Globus pallidus (tissue), 1 donor: ENCODE results near the gene CDH16.

Experiments
- DNase-seq: peaks from one replicate; pipeline ENCODE4 v3.0.0-alpha.2; 2015; ENCODE audit warnings: low spot score

Gene CDH16

DNA sequence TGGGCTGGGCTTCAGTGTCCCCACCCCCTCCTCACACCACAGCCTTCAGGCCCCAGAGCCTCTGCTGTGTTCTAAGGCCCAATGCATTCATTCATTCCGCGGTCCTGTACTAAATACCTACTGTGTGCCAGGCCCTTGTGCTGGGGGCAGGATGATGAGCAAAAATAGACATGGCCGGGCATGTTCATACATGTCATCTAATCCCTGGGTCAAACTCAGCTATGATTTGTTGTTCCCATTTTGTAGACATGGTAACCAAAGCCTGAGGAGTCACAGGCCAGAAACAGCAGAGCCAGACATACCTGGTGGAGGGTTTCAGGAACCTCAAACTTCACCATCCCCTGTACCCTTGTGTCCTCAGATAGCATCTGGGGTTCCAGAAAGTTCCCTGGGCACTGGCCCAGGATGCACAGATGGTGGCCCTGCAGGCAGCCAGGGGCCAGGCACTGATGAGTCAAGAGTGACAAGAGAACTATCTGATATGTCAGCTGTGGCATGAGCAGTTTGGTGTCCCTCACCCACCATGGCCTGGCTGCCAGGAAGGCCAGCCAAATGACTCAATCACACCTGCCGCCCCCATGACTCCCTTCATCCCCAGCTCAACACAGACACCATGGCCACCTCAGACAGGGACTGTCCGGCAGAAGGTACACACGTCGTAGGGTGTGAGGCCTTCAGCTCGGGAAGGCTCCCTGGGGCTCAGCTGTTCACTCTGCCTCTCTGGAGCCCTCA is 9.4 kb upstream of the CDH16 start:
- DNase-seq, result no peak

DNA sequence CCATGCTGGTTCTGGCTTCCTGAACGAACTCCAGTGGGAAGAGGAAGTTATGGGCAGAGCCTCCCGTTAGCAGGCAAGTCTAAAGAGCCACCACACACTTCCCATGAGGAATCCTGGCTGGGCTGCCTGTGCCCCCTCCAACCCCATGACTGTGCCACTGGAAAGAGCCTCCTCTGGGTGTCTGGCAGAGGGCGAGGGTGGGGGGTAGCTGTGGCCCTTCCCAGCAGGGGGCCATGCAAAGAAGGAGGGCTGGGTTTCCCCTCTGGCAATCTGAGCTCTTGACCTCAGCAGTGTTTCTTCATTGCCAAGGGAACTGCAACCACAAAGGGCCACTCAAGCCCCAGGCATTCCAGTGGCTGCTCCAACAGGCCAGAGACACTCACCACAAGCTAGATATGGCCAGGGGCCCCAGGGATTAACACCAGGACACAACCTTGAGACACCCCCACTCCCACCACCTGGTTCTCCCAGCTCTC is 8.3 kb upstream of the CDH16 start:
- DNase-seq, result no peak

DNA sequence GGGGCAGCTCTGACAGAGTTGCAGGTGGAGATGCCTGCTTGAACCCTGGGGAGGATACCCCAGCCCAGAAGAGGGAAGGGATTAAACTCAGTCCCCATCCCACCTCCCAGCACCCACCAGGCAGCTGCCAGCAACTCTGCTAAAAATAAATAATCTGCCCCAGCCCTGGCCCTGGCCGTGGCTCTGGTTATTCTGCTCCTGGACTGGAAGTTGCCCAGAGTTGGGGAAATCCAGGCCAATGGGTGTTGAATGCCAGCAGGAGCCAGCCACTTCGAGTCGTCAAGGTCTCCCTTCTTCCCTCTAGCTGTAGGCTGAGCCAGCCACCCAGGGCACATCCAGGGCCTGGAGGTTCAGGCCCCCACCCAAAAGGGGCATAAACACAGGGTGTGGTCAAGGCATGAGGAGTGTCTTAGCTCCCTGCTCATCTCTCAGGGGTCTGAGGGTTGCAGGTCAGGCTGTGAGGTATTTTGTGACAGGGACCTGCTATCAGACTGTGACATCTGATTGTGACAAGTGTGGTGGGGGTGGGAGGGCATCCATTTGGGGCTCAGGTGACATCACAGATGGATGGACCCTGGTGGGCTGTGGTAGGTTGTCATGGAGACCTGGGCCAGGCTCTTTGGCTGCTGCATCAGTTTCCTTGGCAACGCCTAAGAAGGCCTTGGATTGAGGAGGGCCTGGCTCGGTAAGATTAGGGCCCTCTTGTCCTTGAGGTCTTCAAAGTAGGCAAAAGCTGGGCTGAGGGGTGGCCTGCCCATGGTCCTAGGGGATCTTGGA is 7.7 kb upstream of the CDH16 start:
- DNase-seq, result peak; percentile 49

DNA sequence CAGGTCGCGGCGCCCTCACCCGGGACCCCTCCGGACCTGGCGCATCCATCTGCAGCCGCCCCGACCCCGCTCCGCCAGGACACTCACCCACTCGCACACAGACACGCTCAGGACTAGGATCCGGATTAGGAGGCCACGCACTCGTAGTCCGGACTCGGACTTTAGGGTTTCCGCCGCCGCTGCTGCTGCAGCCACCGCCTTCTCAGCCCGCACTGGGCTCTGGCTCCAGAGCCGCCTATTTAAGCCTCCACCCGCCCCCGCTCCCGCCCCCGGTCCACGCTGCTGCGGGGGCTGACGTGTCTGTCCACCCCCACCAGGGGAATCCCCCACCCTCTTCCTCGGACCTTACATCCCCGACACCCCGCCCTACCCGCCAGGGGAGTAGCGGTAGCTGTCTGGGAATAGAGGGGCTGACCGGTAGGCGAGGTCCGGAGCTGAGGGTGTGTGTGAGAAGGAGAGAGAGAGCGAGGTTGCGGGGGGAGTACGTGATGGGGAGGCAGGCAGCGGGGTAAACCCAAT is 6.7 kb upstream of the CDH16 start, which contains the start of gene RRAD:
Gene RRAD (minus strand): TSS at position 214 of the 519 bp plus-strand sequence. CDS start 356 bp downstream, outside the sequence.
- DNase-seq, result no peak

DNA sequence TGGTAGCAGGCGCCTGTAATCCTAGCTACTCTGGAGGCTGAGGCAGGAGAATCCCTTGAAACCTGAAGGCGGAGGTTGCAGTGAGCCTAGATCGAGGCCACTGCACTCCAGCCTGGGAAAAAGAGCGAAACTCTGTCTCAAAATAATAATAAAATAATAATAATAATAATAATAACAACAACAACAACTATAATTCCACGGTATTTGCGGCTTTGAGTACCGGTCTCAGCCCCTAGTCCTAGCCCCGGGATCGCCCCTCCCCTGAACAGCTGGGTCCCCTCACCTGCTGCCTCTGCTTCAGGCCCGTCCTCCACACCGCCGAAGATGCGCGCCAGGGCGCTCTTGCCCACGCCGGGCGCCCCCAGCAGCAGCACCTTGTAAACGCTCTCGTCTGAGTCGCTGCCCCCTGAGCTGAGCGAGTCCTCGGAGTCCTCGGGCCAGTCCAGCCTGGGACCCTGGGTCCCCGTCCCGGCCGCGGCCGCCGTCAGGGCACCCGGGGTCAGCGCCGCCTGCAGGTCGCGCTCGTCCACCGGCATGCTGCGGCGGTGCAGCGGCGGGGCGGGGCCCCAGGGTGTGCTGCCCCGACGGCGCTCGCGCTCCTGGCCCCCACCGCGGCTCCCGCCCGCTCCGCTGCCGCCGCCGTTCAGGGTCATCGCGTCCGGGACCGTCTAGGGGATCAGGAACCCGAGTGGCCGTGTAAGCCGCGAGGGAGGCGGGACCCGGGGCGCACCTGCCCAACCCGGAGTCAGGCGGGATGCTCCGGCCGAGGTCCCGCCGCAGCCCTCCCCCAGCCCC is 6.0 kb upstream of the CDH16 start:
- no peak for DNase-seq

DNA sequence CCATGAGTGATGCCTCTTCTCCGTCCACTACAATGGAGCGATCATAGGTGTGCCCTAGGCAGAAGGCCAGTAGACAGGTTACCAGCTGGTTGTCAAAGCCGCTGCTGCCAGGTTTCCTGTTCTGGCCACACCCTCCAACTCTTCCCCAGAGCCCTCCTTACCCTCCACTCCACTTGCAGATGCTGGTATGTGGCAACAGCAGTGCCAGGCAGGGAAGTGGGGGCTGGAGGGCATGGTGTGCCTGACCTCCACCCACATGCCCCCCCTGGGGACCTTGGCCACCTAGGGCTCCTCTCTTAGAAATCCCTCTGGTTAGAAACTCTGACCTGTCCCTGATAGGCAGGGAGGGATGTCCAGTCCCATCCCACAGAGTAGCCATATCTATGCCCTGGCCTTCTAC is 5.2 kb upstream of the CDH16 start:
- no peak for DNase-seq

DNA sequence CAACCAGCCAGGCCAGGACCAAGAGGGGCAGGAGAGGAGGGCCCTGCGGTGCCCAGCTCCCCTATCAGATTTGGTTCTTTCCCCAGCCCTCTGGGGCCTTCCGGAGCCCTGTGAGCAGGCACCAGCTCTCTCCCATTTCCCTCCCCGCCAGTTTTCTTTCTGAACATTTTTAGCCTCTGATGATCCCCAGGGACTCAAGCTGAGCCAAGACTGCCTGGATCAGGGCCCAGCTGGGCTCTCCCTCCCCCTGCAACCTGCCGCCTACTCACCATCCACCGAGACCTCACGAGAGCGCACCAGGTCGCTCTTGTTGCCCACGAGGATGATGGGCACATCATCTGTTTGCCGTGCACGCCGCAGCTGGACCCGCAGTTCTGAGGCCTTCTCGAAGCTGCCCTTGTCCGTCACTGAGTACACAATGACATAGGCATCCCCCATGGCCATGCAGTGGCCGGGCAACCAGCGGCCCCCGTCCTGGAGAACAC is 4.6 kb upstream of the CDH16 start:
- DNase-seq, result no peak

DNA sequence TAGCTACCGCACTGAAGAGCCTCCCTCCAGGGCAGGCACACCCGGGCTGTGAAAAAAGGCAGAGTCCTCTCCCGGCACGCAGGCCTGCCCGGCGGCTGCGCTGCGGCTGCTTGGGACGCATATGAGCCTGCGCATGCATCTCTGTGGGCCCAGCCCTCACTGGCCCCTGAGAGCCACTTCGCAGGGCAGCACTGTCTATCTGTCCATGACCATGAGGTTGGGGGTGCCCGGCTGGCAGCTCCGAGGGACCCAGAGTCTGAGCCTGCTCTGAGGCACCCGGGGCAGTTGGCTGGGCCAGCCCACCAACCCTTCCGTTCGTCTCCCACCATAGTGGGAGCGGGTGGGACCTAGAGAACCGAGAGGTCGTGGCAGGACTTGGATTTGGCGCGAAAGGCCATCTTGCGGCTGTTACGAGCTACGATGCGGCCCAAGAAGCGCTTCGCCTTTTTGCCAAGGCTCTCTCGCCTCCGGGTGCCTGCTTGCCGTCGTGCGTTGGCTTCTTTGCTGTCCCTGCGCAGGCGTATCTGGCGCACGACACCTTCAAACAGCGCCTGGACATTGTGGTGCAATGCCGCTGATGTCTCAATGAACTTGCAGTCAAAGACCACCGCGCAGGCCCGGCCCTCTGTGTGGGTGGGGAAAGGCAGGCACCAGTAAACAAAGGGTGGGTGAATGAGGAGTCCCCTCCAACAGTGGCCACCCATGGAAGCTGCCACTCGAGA is 3.2 kb upstream of the CDH16 start:
- DNase-seq, result no peak

DNA sequence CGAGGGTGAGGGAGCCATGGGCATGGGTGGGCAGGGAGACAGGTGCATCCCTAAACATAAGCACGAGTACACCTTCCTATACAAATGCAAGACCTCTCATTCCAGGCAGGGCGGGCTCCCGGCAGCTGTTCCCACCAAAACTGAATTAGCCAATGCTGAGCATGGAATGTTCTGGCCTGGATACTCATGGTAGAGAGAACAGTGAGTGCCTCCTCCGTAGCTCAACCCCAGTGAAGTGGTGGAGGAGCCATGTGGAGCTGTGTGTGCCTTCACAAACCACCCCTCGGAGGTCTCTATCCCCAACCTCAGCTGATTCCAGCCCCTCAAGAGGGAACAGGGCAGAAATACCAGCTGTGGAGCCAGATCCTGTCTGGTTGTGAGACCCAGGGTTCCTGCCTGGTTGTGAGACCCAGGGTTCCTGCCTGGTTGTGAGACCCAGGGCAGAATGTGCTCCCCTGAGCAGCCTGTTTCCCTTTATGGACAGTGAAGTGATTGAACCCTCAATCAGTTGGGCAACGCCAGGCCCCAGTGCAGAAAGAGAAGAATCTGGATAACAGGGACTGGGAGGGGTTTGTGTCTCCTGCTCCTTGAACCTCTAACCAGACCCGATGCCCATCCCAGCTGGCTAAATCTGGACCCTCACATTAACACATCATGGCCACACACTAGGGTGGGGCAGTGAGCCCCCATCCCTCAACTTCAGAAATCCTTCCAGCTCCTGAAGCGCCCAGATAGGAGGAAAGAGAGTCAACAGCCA is 2.4 kb upstream of the CDH16 start:
- no peak for DNase-seq

DNA sequence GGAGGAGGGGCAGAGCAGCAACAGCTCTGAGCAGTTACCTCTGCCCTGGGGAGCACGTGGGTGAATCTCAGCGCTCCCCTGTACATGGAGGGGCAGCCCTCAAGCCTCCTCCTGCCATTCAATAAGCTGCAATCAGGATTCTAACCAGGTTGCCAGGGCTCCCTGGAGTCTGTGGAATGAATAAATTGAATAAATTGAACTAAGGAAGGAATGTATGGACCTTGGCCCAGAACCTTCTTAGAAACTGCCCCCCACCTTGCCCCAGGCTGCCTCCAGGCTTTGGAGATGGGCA is 1.6 kb upstream of the CDH16 start:
- DNase-seq, result no peak

DNA sequence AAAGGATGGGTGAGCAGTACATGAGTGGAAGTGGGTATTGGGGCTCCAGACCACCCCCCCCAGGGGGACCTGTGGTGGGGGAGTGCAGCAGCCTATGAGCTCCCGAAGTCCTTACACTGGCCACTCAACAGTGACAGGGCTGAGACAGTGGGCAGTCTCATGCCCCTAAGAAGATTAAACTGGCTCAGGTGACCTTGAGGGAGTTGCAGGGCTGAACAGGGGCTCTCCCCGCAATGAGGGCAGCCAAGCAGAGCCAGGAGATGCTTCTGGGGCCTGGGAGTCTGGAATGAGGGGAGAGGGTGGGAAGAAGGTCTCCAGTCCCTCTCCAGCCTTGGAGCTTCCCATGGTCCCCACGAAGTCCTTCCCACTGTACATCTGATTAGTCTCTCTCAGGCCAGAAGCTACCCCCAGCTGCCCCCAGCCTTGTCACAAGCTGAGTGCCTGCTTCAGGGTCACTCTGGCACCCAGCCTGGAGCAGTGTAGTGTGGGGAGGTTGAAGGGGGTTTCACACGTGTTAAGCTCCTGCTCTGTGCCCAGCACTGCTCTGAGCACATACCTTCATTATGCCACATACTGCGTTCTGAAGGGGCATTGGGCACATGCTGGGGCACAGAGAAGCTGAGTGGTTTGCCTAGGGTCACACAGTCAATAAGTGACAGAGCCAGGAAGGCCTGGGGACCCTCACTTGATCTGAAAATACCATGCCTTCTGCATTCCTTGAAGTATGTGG is 1.0 kb upstream of the CDH16 start:
- no peak for DNase-seq

DNA sequence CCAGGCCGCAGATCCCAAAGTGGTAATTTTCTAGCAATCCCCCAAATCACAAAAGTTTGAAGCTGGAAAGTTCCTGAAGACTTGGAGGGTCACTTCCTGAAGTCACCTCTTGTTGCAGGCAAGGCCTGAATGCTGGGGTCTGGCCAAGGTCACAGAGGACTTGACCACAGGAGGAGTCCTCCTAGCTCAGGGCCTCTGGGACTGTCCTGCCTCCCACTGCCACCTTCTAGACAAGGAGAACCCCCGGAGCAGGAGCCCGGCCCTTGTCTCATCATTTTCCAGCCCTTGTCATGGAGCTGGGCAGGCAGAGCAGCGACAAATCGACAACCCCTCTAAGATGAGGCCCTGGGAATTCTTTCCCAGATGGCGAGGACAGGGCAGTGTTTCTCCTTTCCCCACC is 330 bp downstream of the CDH16 start:
- DNase-seq, result no peak

DNA sequence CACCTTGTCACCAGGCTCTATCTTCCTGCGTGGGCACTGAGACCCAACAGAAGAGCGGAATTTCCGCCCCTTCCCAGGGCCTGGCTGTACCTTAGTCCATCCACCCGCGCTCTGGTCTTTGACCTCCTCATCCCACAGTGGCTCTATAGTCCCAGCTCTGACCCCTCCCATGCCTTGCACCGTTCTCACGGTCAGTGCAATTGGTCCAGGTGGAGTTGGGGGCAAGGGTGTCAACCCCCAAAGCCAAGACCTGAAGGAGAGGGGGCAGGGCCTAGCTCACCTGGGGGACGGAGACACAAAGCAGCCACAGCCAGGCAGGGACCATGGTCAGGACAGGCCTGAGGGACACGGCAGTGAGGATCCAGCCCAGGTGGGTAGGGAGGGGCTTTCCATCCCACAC is 944 bp downstream of the CDH16 start:
- no peak for DNase-seq

DNA sequence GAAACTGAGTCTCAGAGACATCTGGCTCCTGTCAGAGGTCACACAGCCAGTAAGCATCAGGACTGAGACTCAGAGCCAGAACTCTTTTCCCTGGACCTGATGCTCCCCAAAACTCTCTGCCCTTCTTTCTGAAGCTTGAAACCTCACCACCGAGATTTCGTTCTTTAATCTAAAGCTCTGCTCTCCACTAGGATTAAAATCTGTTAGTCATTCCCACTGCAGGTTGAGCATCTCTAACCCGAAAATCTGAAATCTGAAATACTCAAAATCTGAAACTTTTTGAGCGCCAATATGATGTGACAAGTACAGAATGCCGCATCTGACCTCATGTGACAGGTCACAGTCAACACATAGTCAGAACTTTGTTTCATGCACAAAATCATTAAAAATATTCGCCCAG is 2.2 kb downstream of the CDH16 start:
- no peak for DNase-seq

DNA sequence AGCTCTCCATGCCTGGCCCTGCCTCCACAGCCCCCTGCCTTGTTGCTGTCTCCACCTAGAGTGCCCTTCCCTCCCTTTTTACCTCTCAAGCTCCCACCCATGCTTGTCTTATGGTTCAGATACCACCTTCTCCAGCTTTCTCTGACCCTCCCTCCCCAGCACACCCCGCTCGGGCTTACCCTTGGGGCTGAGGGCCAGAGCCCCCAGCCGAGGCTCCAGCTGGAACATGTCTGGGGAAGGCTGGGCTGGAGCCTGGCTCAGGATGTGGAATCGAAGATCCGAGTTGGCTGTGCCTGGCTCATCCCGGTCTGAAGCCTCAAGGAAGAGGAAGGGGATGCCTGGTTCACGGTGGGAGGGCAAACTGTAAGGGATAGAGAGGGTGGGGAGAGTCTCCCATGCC is 3.6 kb downstream of the CDH16 start:
- DNase-seq, result no peak

DNA sequence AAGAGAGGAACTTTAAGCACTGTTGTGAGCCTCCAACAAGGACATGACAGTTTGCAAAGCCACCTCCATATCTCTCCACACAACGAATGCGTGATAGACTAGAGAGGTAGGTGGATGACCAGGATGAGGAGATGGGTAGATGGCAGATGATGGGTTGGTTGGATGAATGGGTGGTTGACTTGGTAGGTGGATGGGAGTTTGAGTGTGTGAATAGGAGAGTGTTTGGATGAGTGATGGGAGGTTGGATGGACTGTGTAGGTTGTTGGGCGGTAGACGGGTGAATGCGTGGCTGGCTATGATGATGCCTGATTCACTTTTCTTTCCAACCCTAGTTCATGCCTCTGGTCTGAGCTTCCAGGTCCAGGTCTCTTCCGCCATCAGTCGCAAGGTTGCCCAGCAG is 4.1 kb downstream of the CDH16 start:
- DNase-seq, result no peak

DNA sequence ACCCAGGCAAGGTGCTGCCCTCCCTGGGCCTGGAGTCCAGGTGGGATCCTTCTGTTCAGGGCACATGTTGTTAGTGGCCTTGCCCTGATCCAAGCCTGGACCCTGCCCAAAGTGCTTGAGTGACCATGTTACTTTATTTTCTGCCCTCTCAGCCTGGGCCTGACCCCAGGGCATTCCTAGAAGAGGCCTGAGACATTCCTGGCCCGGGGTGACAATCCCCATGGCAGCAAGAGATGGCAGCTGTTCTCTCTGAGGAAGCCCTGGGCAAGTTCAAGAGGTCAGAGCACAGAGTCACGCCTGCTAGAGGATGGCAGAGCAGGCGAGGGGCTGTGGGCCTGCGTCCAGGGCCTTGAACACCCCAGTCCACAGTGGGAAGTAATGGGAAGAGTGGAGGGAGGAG is 5.0 kb downstream of the CDH16 start:
- no peak for DNase-seq

DNA sequence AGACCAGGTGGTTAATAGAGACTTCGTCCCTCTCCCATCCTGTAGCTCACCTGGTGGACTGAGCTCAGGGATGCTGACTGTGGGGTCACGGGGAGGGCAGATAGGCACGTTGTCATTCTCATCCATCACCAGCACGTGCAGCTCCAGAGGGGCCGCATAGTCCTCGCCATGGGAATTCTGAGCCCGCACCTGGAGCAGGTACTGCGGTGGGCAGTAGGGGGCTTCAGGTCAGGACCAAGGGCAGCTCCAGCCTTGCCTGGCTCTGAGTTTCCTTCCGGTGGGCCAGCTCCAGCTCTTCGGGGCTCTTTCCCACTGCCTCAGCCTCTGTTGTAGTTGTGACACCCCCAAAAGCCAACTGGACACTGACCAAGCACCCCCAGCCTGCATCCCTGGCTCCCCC is 5.6 kb downstream of the CDH16 start:
- no peak for DNase-seq

DNA sequence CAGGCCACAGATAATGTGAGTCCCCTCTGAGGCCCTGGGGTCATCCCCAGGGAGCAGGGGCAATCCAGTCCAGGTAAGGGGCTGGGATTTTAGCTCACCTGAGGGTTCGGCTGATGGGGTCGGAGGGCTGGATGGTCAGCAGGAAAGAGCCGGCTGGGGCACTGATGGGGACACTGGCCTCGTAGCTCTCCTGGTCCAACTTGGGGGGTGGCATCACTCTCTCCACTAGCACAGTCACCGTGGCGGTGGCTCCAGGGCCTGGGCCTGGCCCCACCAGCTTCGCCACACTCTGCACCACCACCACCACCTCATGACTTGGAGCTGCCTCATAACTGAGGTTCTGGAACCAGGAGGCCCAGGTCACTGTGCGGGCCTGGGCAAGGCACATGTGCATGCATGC is 6.9 kb downstream of the CDH16 start:
- DNase-seq, result no peak

DNA sequence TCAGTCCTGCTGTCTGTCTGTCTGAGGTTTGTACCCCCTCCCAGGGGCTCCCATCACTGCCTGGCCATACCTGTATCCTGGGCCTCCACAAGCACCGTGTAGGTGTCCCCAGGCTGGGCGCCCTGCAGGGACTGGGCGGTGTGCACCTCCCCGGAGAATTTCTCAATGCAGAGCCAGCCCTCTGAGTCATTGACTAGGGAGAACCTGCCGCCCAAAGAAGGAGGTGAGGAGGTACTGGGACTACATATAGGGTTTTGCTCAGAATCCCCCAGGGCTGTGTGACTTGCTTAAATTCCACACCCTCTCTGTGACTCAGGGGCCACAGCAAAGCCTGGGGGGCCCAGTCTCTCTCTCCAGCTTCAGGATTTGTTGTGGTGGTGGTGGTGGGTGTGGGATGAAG is 7.6 kb downstream of the CDH16 start:
- DNase-seq, result no peak
